Measurements from ENCODE around the gene TMEM253. TPM values are rescaled to one million over a fixed set of nuclear protein-coding genes. Genes with fewer than 3 reads are reported as not detected.

Gene TMEM253
- 0.82 and 0.94 TPM in 2 replicates for polyA plus RNA-seq (2012; rRNA removed)
- 0.41 and 0.58 TPM in 2 replicates for polyA plus RNA-seq (2012; cell fraction: cytosol; rRNA removed)
- polyA plus RNA-seq (2012; cell fraction: nucleus; rRNA removed) = 2.0 TPM in 2 replicates

DNA sequence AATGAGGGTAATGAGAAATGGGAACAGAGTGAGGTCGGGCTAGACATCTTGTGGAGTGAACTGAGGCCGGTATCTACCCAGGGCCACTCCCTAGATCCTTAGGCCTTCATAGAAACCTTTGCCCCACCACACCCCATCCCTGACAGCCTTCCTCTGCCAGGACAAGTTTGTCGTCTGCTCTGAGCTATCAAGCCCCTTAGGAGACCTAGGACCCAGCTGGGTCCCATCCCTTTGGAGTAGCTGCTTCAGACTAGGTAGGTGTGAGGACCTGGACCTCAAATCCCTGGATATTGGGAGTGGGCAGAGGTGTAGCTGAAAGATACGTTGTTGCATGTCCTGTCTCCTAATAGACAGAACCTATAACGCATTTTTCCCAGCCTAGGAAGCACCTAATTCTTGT is at the start of gene TMEM253:
Gene TMEM253 (plus strand): TSS at position 136 of the 400 bp plus-strand sequence. CDS start 278 bp downstream, outside the sequence.
- H3K9ac ChIP-seq = no peak within 1 kb of the TSS
- no peaks in the 10 kb centered on the region for H4K20me1 ChIP-seq (ENCODE audit: insufficient read depth)
- no peaks in the 10 kb centered on the region for H3K79me2 ChIP-seq (ENCODE audit: insufficient read depth)
- CTCF ChIA-PET = interaction anchor here (1.0 to 20.5 kb wide), 7 partner anchors 6 to 130 kb away, joined by 3 to 555 read pairs (median 8); partner anchors contain the start of genes ARHGEF40 and NDRG2
- WGBS (ENCODE audit: low lambda C conversion rate) = 95% methylated on average over 4 of the region's 5 CpGs
- DNase-seq = no peak
- peak within 1 kb of the TSS; percentile 75; the same call in 1 of the 2 replicates for H3K4me2 ChIP-seq
- no peak for TF ChIP-seq RCOR1 (IDR thresholded peaks at IDR 0.05; ENCODE audit: low read length)
- TF ChIP-seq, protein P1, sequence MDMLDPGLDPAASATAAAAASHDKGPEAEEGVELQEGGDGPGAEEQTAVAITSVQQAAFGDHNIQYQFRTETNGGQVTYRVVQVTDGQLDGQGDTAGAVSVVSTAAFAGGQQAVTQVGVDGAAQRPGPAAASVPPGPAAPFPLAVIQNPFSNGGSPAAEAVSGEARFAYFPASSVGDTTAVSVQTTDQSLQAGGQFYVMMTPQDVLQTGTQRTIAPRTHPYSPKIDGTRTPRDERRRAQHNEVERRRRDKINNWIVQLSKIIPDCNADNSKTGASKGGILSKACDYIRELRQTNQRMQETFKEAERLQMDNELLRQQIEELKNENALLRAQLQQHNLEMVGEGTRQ (IDR thresholded peaks at IDR 0.05; ENCODE audit: borderline replicate concordance, low read depth, low read length) = no peak
- TF ChIP-seq NFIC (IDR thresholded peaks at IDR 0.05; ENCODE audit: borderline replicate concordance) = no peak
- TF ChIP-seq RXRA (IDR thresholded peaks at IDR 0.05; ENCODE audit: borderline replicate concordance, low read depth) = no peak
- no peak for TF ChIP-seq TEAD4 (IDR thresholded peaks at IDR 0.05; ENCODE audit: borderline replicate concordance, insufficient read depth)
- no peak for TF ChIP-seq FOXJ3 (CRISPR knock-in tag; IDR thresholded peaks at IDR 0.05)
- TF ChIP-seq EP300 (IDR thresholded peaks at IDR 0.05; ENCODE audit: borderline replicate concordance in 1 of 2, low read depth in 1 of 2, low read length in 1 of 2) = no peak
- no peak for TF ChIP-seq RFX5 (IDR thresholded peaks at IDR 0.05; ENCODE audit: low read length)
- no peak for TF ChIP-seq GABPA (IDR thresholded peaks at IDR 0.05; ENCODE audit: low read depth)
- no peak for TF ChIP-seq MEF2A (IDR thresholded peaks at IDR 0.05; ENCODE audit: borderline replicate concordance, low read depth)
- no peak for TF ChIP-seq EZH2phosphoT487 (IDR thresholded peaks at IDR 0.05; ENCODE audit: borderline replicate concordance, low read depth)
- TF ChIP-seq SMC3 (IDR thresholded peaks at IDR 0.05; ENCODE audit: low read depth, low read length) = no peak
- TF ChIP-seq, protein P2, sequence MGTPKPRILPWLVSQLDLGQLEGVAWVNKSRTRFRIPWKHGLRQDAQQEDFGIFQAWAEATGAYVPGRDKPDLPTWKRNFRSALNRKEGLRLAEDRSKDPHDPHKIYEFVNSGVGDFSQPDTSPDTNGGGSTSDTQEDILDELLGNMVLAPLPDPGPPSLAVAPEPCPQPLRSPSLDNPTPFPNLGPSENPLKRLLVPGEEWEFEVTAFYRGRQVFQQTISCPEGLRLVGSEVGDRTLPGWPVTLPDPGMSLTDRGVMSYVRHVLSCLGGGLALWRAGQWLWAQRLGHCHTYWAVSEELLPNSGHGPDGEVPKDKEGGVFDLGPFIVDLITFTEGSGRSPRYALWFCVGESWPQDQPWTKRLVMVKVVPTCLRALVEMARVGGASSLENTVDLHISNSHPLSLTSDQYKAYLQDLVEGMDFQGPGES (IDR thresholded peaks at IDR 0.05; ENCODE audit: low read depth, low read length) = no peak
- TF ChIP-seq, protein P3, sequence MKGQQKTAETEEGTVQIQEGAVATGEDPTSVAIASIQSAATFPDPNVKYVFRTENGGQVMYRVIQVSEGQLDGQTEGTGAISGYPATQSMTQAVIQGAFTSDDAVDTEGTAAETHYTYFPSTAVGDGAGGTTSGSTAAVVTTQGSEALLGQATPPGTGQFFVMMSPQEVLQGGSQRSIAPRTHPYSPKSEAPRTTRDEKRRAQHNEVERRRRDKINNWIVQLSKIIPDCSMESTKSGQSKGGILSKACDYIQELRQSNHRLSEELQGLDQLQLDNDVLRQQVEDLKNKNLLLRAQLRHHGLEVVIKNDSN (IDR thresholded peaks at IDR 0.05; ENCODE audit: borderline replicate concordance, low read depth) = no peak
- TF ChIP-seq TCF12 (IDR thresholded peaks at IDR 0.05) = no peak
- TF ChIP-seq SIN3A (IDR thresholded peaks at IDR 0.05; ENCODE audit: borderline replicate concordance, low read depth, low read length) = no peak
- no peak for TF ChIP-seq CHD2 (IDR thresholded peaks at IDR 0.05; ENCODE audit: low read length, partially characterized antibody)
- POLR2A ChIA-PET = interaction anchor here (0.8 to 1.3 kb wide), 2 partner anchors 8 to 29 kb away, joined by 3 read pairs; no protein-coding TSS in a partner anchor
- H3K4me1 ChIP-seq (ENCODE audit: control insufficient read depth in 1 of 2, insufficient read depth in 2 of 2, low read depth in 1 of 2, low read length in 1 of 2) = peaks cover 27 to 36% of the 10 kb centered on the region in 2 experiments
- H3K36me3 ChIP-seq (replicated peaks in 1 of 2; ENCODE audit: control insufficient read depth in 1 of 2, insufficient read depth in 2 of 2, low read length in 1 of 2) = no peaks in the 10 kb centered on the region
- no peak within 1 kb of the TSS for H3K27ac ChIP-seq (ENCODE audit: low read depth in 2 of 2, low read length in 1 of 2)
- no peak within 1 kb of the TSS for H3K4me3 ChIP-seq (ENCODE audit: low read depth in 2 of 2, low read length in 1 of 2)
- peaks cover 36% of the 10 kb centered on the region for H3F3A ChIP-seq (replicated peaks; ENCODE audit: insufficient read depth)
- H3K27me3 ChIP-seq (ENCODE audit: insufficient read depth) = no peaks in the 10 kb centered on the region
- H2AFZ ChIP-seq (ENCODE audit: low read depth) = no peak within 1 kb of the TSS
- no peaks in the 10 kb centered on the region for H3K9me3 ChIP-seq
- H3K9me2 ChIP-seq = no peaks in the 10 kb centered on the region
